Memory B cell (primary cell): ENCODE results near the gene CNGA3.

Experiments
- ATAC-seq: fragments of 150-1000 bp; cut with Tn5 transposase; 2 replicates; pipeline ENCODE4 v1.10.0; 2021; ENCODE audit warnings: low read depth, mild to moderate bottlenecking, moderate library complexity
- DNase-seq, 2 donors: peaks; one replicate each; pipeline ENCODE4 v3.0.0; 2022; ENCODE audit warnings: low spot score in 2 of 2
- H3K27ac Mint-ChIP-seq: one replicate; pipeline ENCODE4 v1.8.0; 2022; ENCODE audit warnings: mild to moderate bottlenecking, moderate library complexity, mixed read lengths
- H3K27me3 Mint-ChIP-seq: one replicate; pipeline ENCODE4 v1.8.0; 2022; ENCODE audit warnings: mixed read lengths
- H3K36me3 Mint-ChIP-seq: one replicate; pipeline ENCODE4 v1.8.0; 2022; ENCODE audit warnings: mild to moderate bottlenecking, mixed read lengths
- H3K4me1 Mint-ChIP-seq: one replicate; pipeline ENCODE4 v1.8.0; 2022; ENCODE audit warnings: mixed read lengths
- H3K4me3 Mint-ChIP-seq: one replicate; pipeline ENCODE4 v1.8.0; 2022; ENCODE audit warnings: mild to moderate bottlenecking, moderate library complexity, mixed read lengths
- H3K9me3 Mint-ChIP-seq: one replicate; pipeline ENCODE4 v1.8.0; 2022; ENCODE audit warnings: mixed read lengths

Gene CNGA3

DNA sequence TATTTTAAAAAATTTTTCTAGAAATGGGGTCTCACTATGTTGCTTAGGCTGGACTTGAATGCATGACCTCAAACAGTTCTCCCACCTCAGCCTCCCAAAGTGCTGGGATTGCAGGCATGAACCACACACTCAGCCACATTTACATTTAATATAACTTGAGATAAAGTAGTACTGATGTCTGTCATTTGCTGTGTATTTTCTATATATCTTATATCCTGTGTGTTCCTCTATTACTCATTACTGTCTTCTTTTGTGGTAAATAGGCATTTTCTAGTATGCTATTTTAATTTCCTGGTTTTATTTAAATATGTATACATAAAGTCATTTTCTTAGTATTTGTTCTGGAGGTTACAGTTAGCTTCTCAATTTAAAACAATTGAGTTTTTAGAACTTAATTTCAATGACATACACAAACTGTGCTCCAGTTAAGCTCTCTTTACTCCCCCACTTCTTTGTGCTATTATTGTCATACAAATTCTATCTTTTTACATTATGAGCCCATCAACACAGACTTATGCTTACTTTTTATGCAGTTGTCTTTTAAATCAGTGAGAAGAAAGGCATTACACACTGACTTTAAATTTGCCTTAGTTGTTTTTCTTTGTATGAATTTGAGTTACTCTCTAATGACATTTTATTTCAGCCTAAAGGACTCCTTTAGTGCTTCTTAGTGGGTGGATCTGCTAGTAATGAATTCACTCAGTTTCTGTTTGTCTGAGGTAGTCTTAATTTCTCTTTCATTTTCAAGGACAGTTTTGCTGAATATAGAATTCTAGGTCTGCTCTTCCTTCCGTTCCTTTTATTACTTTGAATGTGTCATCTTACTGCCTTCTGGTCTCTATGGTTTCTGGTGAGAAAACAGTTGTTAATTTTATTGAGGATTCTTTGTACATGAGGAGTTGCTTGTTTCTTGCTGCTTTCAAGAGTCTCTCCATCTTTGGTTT, 92.2 kb downstream of the CNGA3 start:
- Mint-ChIP-seq H3K36me3 (peaks cover 6% of the 10 kb centered on the region), H3K4me1 (no peaks in the 10 kb centered on the region), H3K27ac (no peak overlapping the region), H3K4me3 (no peak overlapping the region), H3K9me3 (peaks cover 12% of the 10 kb centered on the region), H3K27me3 (no peaks in the 10 kb centered on the region)
- peak; percentile 38 for ATAC-seq
- DNase-seq: no peak

DNA sequence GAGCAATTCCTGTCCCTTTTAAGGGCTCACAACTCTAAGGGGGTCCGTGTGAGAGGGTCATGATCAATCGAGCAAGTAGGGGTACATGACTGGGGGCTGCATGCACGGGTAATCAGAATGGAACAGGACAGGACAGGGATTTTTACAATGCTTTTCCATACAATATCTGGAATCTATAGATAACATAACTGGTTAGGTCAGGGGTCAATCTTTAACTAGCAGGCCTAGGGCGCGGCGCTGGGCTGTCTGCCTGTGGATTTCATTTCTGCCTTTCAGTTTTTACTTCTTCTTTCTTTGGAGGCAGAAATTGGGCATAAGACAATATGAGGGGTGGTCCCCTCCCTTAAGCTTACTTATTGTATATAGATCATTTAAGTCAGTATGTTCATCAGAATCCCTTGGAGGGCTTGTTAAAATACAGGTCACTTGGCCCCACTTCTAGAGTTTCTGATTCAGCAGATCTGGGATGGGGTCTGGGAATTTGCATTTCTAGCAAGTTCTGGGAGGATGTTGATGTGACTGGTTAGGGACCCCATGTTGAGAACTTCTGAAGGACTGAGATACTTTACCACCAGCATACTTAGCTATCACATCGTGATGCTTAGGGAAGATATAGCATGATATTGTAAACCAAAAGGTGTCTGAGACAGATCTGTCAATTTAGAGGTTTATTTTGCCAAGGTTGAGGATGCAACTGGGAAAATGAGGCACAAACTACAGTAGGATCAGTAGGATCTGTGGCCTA, 95.6 kb downstream of the CNGA3 start:
- H3K36me3 Mint-ChIP-seq: peaks cover 6% of the 10 kb centered on the region
- no peak for ATAC-seq
- H3K9me3 Mint-ChIP-seq: peaks cover 12% of the 10 kb centered on the region
- H3K27ac Mint-ChIP-seq: no peak overlapping the region
- no peaks in the 10 kb centered on the region for H3K27me3 Mint-ChIP-seq
- peaks cover 13% of the 10 kb centered on the region for H3K4me1 Mint-ChIP-seq
- no peak for DNase-seq
- H3K4me3 Mint-ChIP-seq: no peak overlapping the region

DNA sequence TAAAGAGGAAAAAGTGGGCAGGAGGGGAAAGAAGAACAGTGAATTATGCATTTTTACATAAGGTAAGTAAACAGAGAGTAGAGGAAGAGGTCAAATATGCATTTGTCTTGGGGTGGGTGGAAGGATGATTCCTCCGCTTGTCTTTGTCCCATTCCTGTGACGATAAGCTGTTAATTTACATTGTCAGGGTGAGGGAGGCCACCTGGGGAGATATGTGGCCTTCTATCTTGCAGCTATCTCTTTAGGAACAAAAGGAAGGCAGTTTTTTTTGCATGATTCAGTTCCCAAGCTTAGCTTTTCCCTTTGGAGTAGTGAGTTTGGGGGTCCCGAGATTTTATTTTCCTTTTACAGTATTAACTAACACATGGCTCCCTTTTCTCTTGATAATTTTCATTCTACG, 96.2 kb downstream of the CNGA3 start:
- no peak for DNase-seq
- no peak for ATAC-seq
- Mint-ChIP-seq H3K27me3 (no peaks in the 10 kb centered on the region), H3K4me1 (peaks cover 13% of the 10 kb centered on the region), H3K36me3 (peaks cover 6% of the 10 kb centered on the region), H3K27ac (no peak overlapping the region), H3K4me3 (no peak overlapping the region), H3K9me3 (peaks cover 12% of the 10 kb centered on the region)

DNA sequence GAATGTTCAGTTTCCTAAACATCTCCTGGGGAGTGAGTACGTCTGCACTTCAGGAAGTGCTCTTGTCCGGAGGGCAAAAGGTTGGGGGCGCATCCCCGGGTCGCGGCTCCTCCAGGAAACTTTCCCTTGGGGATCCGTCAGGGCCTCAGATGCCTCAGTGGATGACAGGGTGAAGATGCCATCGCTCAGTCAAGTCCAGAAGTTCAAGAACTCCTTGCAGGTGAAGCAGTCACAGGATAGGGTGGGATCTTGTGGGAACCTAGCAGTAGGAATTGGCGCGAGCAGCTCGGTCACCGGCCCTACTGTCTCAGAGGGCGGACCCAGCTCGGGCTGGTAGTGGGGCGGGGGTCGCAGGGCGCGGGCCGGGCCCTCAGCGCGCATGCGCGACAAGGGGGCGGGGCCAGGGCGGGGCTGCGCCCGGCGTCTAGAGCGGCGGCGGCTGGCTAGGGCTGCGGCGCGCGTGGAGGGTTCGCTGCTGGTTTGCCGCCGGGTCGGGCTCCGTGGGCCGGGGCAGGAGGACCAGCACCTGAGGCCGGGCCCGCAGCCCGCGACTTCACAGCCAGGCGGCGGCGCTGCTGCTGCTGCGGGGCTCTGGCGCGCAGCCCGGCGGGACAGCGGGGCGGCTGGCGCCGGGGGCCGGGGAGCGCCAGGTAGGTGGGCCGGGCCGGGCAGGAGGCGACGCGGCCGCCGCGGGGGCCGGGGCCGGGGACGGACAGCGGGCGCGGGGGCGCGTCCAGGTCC, 98.3 kb downstream of the CNGA3 start, which contains the start of gene INPP4A:
Gene INPP4A, plus strand, starts transcription at position 423 of the 741 bp plus-strand sequence. CDS start 75,191 bp downstream, outside the sequence.
- Mint-ChIP-seq H3K27ac (peak within 1 kb of the TSS; percentile 94), H3K4me3 (peak within 1 kb of the TSS; percentile 92), H3K36me3 (peaks cover 3% of the 10 kb centered on the region), H3K9me3 (peaks cover 2% of the 10 kb centered on the region), H3K4me1 (peaks cover 13% of the 10 kb centered on the region), H3K27me3 (no peaks in the 10 kb centered on the region)
- DNase-seq: peak; percentile 77 to 81
- peak; percentile 96 for ATAC-seq

DNA sequence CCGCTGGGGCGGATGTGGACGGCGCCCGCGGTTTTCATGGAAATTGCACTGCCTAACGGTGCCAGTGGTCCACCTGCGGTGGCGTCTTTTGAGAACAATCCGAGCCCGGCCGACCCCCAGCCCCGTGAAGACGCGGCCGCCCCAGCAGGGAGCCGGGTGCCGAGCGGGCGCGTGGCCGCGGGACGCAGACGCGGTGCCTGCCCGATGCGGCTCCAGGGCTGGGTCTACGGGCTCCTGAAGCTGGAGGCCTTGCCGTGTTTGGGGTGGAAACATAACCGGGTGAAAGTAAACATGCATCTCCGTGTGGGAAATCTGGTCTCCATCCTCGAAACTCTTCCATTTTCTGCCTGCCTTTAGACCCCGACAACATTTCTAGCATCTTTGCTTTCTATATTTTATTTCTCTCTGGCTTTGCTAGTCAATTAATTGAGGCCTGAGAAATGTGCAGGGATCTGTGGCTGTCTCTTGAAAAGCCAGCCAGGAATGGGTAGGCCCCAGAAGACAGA, 99.0 kb downstream of the CNGA3 start:
- peak overlapping the region; percentile 92 for H3K4me3 Mint-ChIP-seq
- no peaks in the 10 kb centered on the region for H3K27me3 Mint-ChIP-seq
- H3K9me3 Mint-ChIP-seq: no peaks in the 10 kb centered on the region
- peaks cover 1% of the 10 kb centered on the region for H3K36me3 Mint-ChIP-seq
- ATAC-seq (peak; percentile 45), DNase-seq (no peak)
- peak overlapping the region; percentile 94 for H3K27ac Mint-ChIP-seq
- peaks cover 13% of the 10 kb centered on the region for H3K4me1 Mint-ChIP-seq

DNA sequence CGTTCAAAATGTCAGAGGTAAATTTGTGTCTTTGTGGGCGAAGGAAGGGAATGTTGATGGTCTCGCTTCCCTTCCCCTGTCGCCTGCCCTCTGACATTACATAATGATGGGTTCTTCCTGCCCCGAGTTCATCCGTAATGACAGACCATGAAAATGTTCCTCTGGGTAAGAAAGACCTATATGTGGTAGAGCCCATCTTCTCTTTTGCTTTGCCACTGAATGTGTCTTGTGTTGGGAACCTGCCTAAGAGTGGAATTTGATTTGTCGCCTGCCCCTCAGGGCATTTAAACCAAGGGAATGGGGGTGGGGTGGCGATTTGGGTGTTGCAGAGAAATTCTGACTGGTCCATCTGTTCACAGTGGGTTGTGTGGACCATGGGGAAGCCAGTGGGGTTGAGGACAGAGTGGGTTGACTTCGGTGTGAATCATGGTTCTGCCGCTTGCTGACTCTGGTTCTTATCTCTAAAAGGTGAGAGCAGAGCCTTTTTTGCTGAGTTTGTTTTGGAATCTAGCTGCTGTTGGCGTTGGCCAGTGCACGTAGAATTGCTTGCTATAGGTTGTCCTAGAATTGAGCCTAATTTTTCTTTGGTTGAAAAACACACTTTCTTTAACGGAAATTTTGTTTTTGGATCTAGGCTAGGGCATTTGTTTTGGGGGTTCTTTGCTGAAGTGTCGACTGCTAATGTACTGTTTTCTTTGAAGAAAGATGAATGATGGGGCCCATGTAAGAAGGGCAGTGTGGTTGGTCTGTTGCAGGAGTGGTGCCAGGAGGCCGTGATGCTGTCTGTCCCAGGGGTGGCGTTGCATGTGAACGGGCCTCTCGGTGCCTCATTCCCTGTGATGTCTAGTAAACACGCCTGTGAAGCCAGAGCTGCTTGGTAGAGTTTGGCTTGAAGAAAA, 99.7 kb downstream of the CNGA3 start:
- Mint-ChIP-seq H3K4me3 (peak overlapping the region; percentile 92), H3K4me1 (peaks cover 16% of the 10 kb centered on the region), H3K27me3 (no peaks in the 10 kb centered on the region), H3K9me3 (no peaks in the 10 kb centered on the region), H3K36me3 (no peaks in the 10 kb centered on the region), H3K27ac (peak overlapping the region; percentile 94)
- ATAC-seq: no peak
- DNase-seq: no peak

DNA sequence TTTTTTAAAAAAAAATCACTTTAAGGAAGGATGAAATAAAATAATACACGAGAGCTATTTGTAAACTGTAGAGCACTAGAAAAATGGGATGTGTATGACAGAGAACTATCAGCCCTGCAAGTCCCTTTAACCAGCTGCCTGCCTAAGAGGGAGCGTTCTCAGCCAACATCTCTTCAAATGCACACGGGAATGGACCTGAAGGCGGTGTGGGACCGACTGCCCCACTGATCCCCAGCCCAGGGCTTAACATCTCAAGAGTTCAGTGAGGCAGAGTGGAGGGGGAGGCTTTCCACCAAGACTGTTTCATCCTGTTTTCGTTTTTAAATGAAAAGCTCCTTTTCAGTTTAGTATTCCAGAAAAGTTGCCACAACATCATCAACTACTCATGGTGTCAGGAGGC, 100.6 kb downstream of the CNGA3 start:
- no peak overlapping the region for H3K27ac Mint-ChIP-seq
- peaks cover 16% of the 10 kb centered on the region for H3K4me1 Mint-ChIP-seq
- ATAC-seq: no peak
- H3K27me3 Mint-ChIP-seq: no peaks in the 10 kb centered on the region
- no peaks in the 10 kb centered on the region for H3K36me3 Mint-ChIP-seq
- DNase-seq: no peak
- no peaks in the 10 kb centered on the region for H3K9me3 Mint-ChIP-seq
- H3K4me3 Mint-ChIP-seq: no peak overlapping the region
